HCT116 (cell line): ENCODE results near the gene NSG1. TPM values are rescaled to one million over a fixed set of nuclear protein-coding genes. Genes with fewer than 3 reads are reported as not detected.

Experiments
- ATAC-seq: fragments of 200-7000 bp; cut with Tn5 transposase; 2 replicates; pipeline ENCODE4 v1.9.1; 2020; ENCODE audit warnings: mild to moderate bottlenecking, moderate library complexity
- BruUV-seq: library from RNA; stranded (reverse); fragments of 400-500 nt; replicated peaks from 2 replicates; lab custom pipeline; 2021; lab: Mats Ljungman, UMichigan
- CTCF ChIA-PET: fragments of 300-600 bp; sonication (Branson Sonifier 250); formaldehyde crosslinking; loops from one replicate; lab custom pipeline; 2021; ENCODE audit warnings: antibody characterized with exemption; lab: Charles Lee
- POLR2A ChIA-PET: fragments of 300-600, 350-600 bp; sonication (Branson Sonifier 250); formaldehyde crosslinking; loops from one replicate; lab custom pipeline; 2021; ENCODE audit warnings: antibody characterized with exemption; lab: Charles Lee
- RAD21 ChIA-PET, 2 experiments: fragments of 300-600 bp; sonication (Branson Sonifier 250); formaldehyde crosslinking; loops; one replicate each; lab custom pipeline; 2023; ENCODE audit warnings: low total read pairs in 2 of 2; ENCODE audit not compliant: uncharacterized antibody in 2 of 2, unreplicated experiment in 2 of 2, low non-redundant PET in 1 of 2; lab: Charles Lee
- DNase-seq: peaks from one replicate; pipeline ENCODE4 v3.0.0-alpha.2; 2010; ENCODE audit warnings: low read depth, low spot score
- H2AFZ ChIP-seq: fragments of 200-600 bp; shearing (Covaris generic), sonication (generic); 2 replicates; pipeline ENCODE4 v1.6.1; 2017; ENCODE audit warnings: low read depth, mixed run types, mixed read lengths, antibody characterized with exemption, low read length; ENCODE audit not compliant: poor library complexity, severe bottlenecking
- H3K27ac ChIP-seq: 2 replicates; pipeline ENCODE4 v1.5.1; 2012; ENCODE audit warnings: low read depth, low read length
- H3K27me3 ChIP-seq: fragments of 200-600 bp; sonication (generic); 2 replicates; pipeline ENCODE4 v1.6.1; 2016; ENCODE audit warnings: mixed run types, low read length, mixed read lengths; ENCODE audit not compliant: insufficient read depth
- H3K36me3 ChIP-seq, 2 experiments: fragments of 200-500 bp in 1 of 2; fragments of 200-600 bp in 1 of 2; sonication (Bioruptor generic) in 1 of 2; sonication (generic) in 1 of 2; 2 replicates each; pipeline versions ENCODE4 v1.5.1 to v1.6.1; 2014 to 2016; ENCODE audit warnings: low read length in 2 of 2, inconsistent platforms in 1 of 2, mixed read lengths in 1 of 2, mixed run types in 1 of 2; ENCODE audit not compliant: insufficient read depth in 2 of 2, control insufficient read depth in 1 of 2
- H3K4me1 ChIP-seq, 2 experiments: fragments of 200-600 bp in 1 of 2; sonication (generic) in 1 of 2; 2 replicates each; pipeline versions ENCODE4 v1.5.1 to v1.6.1; 2012 to 2017; ENCODE audit warnings: low read length in 2 of 2, inconsistent platforms in 1 of 2, mild to moderate bottlenecking in 1 of 2, mixed read lengths in 1 of 2, mixed run types in 1 of 2, moderate library complexity in 1 of 2; ENCODE audit not compliant: insufficient read depth in 2 of 2, control insufficient read depth in 1 of 2
- H3K4me2 ChIP-seq: fragments of 200-600 bp; sonication (generic); 2 replicates; pipeline ENCODE4 v1.6.1; 2017; ENCODE audit warnings: mixed run types, low read length, mixed read lengths
- H3K4me3 ChIP-seq, 2 experiments: fragments of 200-600 bp in 1 of 2; sonication (generic) in 1 of 2; replicated peaks in 1 of 2; 2 replicates each; pipeline ENCODE4 v1.5.1; 2011 to 2016; ENCODE audit warnings: low read length in 2 of 2, control low read depth in 1 of 2, low read depth in 1 of 2, mild to moderate bottlenecking in 1 of 2, mixed read lengths in 1 of 2, mixed run types in 1 of 2
- H3K79me2 ChIP-seq: fragments of 200-600 bp; sonication (generic); 2 replicates; pipeline ENCODE4 v1.6.1; 2017; ENCODE audit warnings: mild to moderate bottlenecking, mixed run types, low read length, moderate library complexity, mixed read lengths; ENCODE audit not compliant: insufficient read depth
- H3K9ac ChIP-seq: fragments of 200-600 bp; sonication (generic); 2 replicates; pipeline ENCODE4 v1.6.1; 2016; ENCODE audit warnings: low read length, mixed read lengths
- H3K9me2 ChIP-seq: fragments of 200-600 bp; sonication (generic), shearing (Covaris generic); 2 replicates; pipeline ENCODE4 v1.6.1; 2017; ENCODE audit warnings: mixed run types, mild to moderate bottlenecking, moderate library complexity; ENCODE audit not compliant: insufficient read depth
- H3K9me3 ChIP-seq, 2 experiments: fragments of 200-500 bp in 1 of 2; fragments of 200-600 bp in 1 of 2; sonication (Bioruptor generic) in 1 of 2; sonication (generic) in 1 of 2; 2 replicates each; pipeline ENCODE4 v1.6.1; 2014 to 2017; ENCODE audit warnings: low read length in 2 of 2, mixed read lengths in 2 of 2, inconsistent platforms in 1 of 2, low read depth in 1 of 2, mild to moderate bottlenecking in 1 of 2, mixed run types in 1 of 2, moderate library complexity in 1 of 2; ENCODE audit not compliant: control insufficient read depth in 1 of 2, insufficient read depth in 1 of 2
- H4K20me1 ChIP-seq: fragments of 200-600 bp; sonication (generic), shearing (Covaris generic); 2 replicates; pipeline ENCODE4 v1.6.1; 2017; ENCODE audit warnings: mixed run types, mild to moderate bottlenecking, moderate library complexity; ENCODE audit not compliant: insufficient read depth
- CEBPB ChIP-seq: IDR thresholded peaks from 2 replicates; pipeline ENCODE4 v1.6.1; 2012; ENCODE audit warnings: low read depth
- EGR1 ChIP-seq: IDR thresholded peaks from 2 replicates; pipeline ENCODE4 v1.6.1; 2012; ENCODE audit warnings: low read depth
- EZH2 ChIP-seq: fragments of 200-600 bp; sonication (generic); IDR thresholded peaks from 2 replicates; pipeline ENCODE4 v1.6.1; 2017; ENCODE audit warnings: antibody characterized with exemption, mixed run types
- EZH2phosphoT487 ChIP-seq: fragments of 200-600 bp; IDR thresholded peaks from 2 replicates; pipeline ENCODE4 v1.6.1; 2018; ENCODE audit warnings: antibody characterized with exemption, borderline replicate concordance
- FOSL1 ChIP-seq: IDR thresholded peaks from 2 replicates; pipeline ENCODE4 v1.6.1; 2012; ENCODE audit warnings: low read depth
- JUND ChIP-seq: IDR thresholded peaks from 2 replicates; pipeline ENCODE4 v1.6.1; 2012
- POLR2AphosphoS5 ChIP-seq: IDR thresholded peaks from 2 replicates; pipeline ENCODE4 v1.6.1; 2011; ENCODE audit warnings: mild to moderate bottlenecking, low read depth, low read length, moderate library complexity
- SIN3A ChIP-seq: IDR thresholded peaks from 2 replicates; pipeline ENCODE4 v1.6.1; 2012; ENCODE audit warnings: low read depth
- SRF ChIP-seq: IDR thresholded peaks from 2 replicates; pipeline ENCODE4 v1.6.1; 2012; ENCODE audit warnings: low read depth
- TCF7L2 ChIP-seq: IDR thresholded peaks from 2 replicates; pipeline ENCODE4 v1.7.0; 2011; ENCODE audit warnings: borderline replicate concordance, inconsistent platforms; ENCODE audit not compliant: insufficient read depth, insufficient read length; ENCODE audit errors: extremely low read depth
- YY1 ChIP-seq: IDR thresholded peaks from 2 replicates; pipeline ENCODE4 v1.6.1; 2011; ENCODE audit warnings: low read length, low read depth, moderate library complexity, mild to moderate bottlenecking; ENCODE audit not compliant: insufficient replicate concordance; ENCODE audit errors: extremely low read depth
- ZFX ChIP-seq: fragments of 450-650 bp; IDR thresholded peaks from 2 replicates; pipeline ENCODE4 v1.6.1; 2017
- intact Hi-C: fragments of 100-400 bp; cut with micrococcal nuclease; formaldehyde crosslinking; loops from 2 replicates; pipeline ENCODE4 v1.10.0; 2022
- total RNA-seq: library from RNA; stranded (reverse); gene quantifications from one replicate; pipeline ENCODE4 v1.2.1, GENCODE V29; 2021; ENCODE audit not compliant: unreplicated experiment
- TF ChIP-seq, protein P1 (sequence below), 3 experiments: fragments of 200-600 bp in 1 of 3; sonication (generic) in 1 of 3; IDR thresholded peaks in 2 of 3; conservative IDR thresholded peaks in 1 of 3; 2 replicates each; pipeline ENCODE4 v1.5.1; 2012 to 2017; ENCODE audit warnings: low read depth in 2 of 3, low read length in 2 of 3, antibody characterized with exemption in 1 of 3, borderline replicate concordance in 1 of 3, control low read depth in 1 of 3, mild to moderate bottlenecking in 1 of 3, mixed read lengths in 1 of 3, mixed run types in 1 of 3, moderate library complexity in 1 of 3; ENCODE audit not compliant: insufficient read depth in 1 of 3
- TF ChIP-seq, protein P2 (sequence below): IDR thresholded peaks from 2 replicates; pipeline ENCODE4 v1.6.1; 2012; ENCODE audit warnings: low read depth

NSG1 gene
- total RNA-seq, 1 experiment from 2014 or later, result 0.12 TPM

DNA sequence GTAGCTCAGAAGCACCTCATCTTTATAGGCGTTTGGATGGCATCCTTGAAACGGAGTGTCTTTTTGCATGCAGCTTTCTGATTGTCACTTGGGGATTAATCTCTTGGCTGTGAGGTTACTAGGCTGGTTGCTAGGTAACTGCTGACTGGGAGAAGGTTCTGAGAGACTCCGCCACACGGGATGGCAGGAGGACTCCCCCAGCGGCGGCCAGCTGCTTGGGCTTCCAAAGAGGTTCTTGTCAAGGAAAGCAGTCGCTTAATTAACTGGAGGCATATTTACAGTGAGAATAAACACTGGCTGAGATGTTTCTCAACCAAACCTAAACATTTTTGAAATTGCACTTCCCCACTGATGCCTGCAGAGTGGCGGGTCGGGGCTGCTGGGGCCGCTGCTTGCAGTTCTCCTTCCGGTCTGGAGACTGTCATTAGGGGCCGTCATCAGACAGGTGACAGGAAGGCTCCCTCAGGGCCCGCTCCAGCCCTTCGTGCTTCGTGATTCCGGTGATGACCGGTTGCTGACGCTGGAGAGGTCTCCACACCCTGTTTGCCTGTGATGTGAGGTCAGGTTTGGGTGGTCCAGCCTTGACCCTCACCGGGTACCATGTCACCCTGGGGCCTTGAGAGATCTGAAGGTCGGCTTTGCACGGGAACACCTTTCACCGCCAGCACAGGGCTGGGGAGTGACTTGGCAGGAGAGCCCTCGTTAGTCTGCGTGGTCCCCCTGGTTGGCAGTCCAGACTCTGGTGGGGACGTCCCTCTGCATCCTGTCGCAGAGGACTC lies 9.1 kb downstream of the NSG1 start:
- ATAC-seq (0 out of 2 replicates have a peak, but pooled peaks have one; percentile 37), DNase-seq (no peak)
- no peak overlapping the region for H3K4me2 ChIP-seq
- no peak for TF ChIP-seq CEBPB
- TF ChIP-seq FOSL1, result no peak
- TF ChIP-seq EZH2phosphoT487, result no peak
- TF ChIP-seq TCF7L2, result peak; percentile 28
- TF ChIP-seq SRF, result no peak
- TF ChIP-seq YY1, result no peak
- no peak overlapping the region for H3K9ac ChIP-seq
- POLR2A ChIA-PET, result no interaction called here
- no peaks in the 10 kb centered on the region for H3K4me1 ChIP-seq
- H3K9me2 ChIP-seq, result no peaks in the 10 kb centered on the region
- H3K79me2 ChIP-seq, result no peaks in the 10 kb centered on the region
- H3K36me3 ChIP-seq, result no peaks in the 10 kb centered on the region
- RAD21 ChIA-PET, result interaction anchor here in 1 of 2 experiments (0.6 kb wide), 1 partner anchor 590 kb away, joined by 3 read pairs; no protein-coding TSS in a partner anchor
- no peaks in the 10 kb centered on the region for H3K9me3 ChIP-seq
- no peak overlapping the region for H3K4me3 ChIP-seq
- intact Hi-C loops, result no loop called here
- no peak overlapping the region for H3K27ac ChIP-seq
- BruUV-seq, result no TSS peak
- no peaks in the 10 kb centered on the region for H4K20me1 ChIP-seq
- CTCF ChIA-PET, result no interaction called here
- H3K27me3 ChIP-seq, result peaks cover 26% of the 10 kb centered on the region
- no peak overlapping the region for H2AFZ ChIP-seq

DNA sequence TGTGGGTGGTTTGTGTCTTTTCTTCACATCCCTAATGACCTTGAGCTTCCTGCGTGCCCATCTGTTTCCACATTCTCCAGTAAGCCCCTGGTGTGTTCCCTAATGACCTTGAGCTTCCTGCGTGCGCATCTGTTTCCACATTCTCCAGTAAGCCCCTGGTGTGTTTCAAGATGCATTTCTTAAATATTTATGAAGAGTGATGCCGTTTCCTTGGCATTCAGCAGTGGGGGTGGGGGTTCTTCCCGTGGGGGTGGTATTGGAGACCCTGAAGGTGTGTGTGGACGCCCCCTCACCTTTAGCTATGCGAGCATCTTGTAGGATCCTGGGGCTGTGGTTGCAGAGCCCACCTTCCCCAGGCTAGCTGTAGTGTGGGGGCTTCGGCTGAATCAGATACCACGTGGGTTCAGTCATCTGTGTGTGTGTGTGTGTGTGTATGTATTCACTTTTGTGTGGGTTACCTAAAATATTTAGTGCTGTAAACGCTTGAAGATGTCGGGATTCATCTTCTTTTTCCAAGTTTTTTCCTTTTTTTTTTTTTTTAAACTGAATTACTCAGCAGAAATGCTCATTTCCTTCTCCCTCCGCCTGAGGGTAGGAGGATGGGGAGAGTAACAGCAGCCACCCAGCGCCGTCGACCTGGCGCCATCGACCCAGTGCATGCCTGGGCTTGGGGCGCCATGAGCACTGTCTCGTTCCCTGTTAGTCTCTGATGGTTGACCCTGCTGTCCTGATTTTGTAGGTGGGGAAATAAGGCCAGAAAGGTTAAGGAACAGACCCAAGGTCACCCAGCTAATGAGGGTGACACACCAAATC lies 9.9 kb downstream of the NSG1 start:
- Histone ChIP-seq H3K27me3 (peaks cover 26% of the 10 kb centered on the region), H4K20me1 (no peaks in the 10 kb centered on the region), H3K36me3 (no peaks in the 10 kb centered on the region), H3K4me3 (no peak overlapping the region), H3K27ac (no peak overlapping the region), H3K79me2 (no peaks in the 10 kb centered on the region), H2AFZ (no peak overlapping the region), H3K9me2 (no peaks in the 10 kb centered on the region), H3K9ac (no peak overlapping the region), H3K4me1 (no peaks in the 10 kb centered on the region), H3K9me3 (no peaks in the 10 kb centered on the region), H3K4me2 (no peak overlapping the region)
- ChIA-PET RAD21 (no interaction called here), CTCF (no interaction called here), POLR2A (no interaction called here)
- intact Hi-C loops, result no loop called here
- no TSS peak for BruUV-seq
- no peak for DNase-seq
- no peak for ATAC-seq
- no peak for TF ChIP-seq EZH2
- TF ChIP-seq JUND, result no peak
- TF ChIP-seq POLR2AphosphoS5, result no peak
- TF ChIP-seq, protein P1, sequence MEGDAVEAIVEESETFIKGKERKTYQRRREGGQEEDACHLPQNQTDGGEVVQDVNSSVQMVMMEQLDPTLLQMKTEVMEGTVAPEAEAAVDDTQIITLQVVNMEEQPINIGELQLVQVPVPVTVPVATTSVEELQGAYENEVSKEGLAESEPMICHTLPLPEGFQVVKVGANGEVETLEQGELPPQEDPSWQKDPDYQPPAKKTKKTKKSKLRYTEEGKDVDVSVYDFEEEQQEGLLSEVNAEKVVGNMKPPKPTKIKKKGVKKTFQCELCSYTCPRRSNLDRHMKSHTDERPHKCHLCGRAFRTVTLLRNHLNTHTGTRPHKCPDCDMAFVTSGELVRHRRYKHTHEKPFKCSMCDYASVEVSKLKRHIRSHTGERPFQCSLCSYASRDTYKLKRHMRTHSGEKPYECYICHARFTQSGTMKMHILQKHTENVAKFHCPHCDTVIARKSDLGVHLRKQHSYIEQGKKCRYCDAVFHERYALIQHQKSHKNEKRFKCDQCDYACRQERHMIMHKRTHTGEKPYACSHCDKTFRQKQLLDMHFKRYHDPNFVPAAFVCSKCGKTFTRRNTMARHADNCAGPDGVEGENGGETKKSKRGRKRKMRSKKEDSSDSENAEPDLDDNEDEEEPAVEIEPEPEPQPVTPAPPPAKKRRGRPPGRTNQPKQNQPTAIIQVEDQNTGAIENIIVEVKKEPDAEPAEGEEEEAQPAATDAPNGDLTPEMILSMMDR (IDR thresholded peaks at IDR 0.05 in 2 of 3, conservative IDR thresholded peaks at IDR 0.05 in 1 of 3; ENCODE audit: borderline replicate concordance in 1 of 3, insufficient read depth in 1 of 3, low read depth in 2 of 3, low read length in 2 of 3), result no peak
- TF ChIP-seq EGR1, result no peak
- no peak for TF ChIP-seq SIN3A
- TF ChIP-seq, protein P2, sequence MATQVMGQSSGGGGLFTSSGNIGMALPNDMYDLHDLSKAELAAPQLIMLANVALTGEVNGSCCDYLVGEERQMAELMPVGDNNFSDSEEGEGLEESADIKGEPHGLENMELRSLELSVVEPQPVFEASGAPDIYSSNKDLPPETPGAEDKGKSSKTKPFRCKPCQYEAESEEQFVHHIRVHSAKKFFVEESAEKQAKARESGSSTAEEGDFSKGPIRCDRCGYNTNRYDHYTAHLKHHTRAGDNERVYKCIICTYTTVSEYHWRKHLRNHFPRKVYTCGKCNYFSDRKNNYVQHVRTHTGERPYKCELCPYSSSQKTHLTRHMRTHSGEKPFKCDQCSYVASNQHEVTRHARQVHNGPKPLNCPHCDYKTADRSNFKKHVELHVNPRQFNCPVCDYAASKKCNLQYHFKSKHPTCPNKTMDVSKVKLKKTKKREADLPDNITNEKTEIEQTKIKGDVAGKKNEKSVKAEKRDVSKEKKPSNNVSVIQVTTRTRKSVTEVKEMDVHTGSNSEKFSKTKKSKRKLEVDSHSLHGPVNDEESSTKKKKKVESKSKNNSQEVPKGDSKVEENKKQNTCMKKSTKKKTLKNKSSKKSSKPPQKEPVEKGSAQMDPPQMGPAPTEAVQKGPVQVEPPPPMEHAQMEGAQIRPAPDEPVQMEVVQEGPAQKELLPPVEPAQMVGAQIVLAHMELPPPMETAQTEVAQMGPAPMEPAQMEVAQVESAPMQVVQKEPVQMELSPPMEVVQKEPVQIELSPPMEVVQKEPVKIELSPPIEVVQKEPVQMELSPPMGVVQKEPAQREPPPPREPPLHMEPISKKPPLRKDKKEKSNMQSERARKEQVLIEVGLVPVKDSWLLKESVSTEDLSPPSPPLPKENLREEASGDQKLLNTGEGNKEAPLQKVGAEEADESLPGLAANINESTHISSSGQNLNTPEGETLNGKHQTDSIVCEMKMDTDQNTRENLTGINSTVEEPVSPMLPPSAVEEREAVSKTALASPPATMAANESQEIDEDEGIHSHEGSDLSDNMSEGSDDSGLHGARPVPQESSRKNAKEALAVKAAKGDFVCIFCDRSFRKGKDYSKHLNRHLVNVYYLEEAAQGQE, result no peak
- no peak for TF ChIP-seq ZFX
